ENCODE data around the gene NHSL1.
A peak's percentile ranks its signal among the peaks of the same experiment; 100 is the strongest.

The NHSL1 gene

DNA sequence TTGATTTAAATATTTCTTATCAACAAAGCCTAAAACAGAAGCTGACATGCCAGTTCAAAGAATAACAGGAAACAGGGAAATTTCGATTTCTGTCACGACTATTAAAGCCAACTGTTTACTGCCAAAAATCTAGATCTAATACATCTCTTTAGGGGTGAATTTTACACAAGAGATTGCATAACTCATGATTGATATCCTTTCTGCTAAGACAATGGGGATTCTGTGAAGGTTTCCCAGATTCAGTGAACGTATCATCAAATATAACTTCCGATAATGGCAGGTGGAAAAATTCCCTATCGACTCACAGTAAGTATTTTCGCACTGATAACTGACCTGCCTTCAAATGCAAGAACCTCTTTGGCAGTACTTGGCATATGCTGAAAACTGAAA is 42.9 kb downstream of the NHSL1 start:
- no peak overlapping the region for H3K27ac ChIP-seq (ENCODE audit: low read depth, low read length)

GRCh38 chr6:138455746-138456400 is 43.4 kb downstream of the NHSL1 start:
- TF ChIP-seq EZH2phosphoT487 (IDR thresholded peaks at IDR 0.05; ENCODE audit: borderline replicate concordance, low read length), result no peak
- TF ChIP-seq, protein P1, sequence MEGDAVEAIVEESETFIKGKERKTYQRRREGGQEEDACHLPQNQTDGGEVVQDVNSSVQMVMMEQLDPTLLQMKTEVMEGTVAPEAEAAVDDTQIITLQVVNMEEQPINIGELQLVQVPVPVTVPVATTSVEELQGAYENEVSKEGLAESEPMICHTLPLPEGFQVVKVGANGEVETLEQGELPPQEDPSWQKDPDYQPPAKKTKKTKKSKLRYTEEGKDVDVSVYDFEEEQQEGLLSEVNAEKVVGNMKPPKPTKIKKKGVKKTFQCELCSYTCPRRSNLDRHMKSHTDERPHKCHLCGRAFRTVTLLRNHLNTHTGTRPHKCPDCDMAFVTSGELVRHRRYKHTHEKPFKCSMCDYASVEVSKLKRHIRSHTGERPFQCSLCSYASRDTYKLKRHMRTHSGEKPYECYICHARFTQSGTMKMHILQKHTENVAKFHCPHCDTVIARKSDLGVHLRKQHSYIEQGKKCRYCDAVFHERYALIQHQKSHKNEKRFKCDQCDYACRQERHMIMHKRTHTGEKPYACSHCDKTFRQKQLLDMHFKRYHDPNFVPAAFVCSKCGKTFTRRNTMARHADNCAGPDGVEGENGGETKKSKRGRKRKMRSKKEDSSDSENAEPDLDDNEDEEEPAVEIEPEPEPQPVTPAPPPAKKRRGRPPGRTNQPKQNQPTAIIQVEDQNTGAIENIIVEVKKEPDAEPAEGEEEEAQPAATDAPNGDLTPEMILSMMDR (IDR thresholded peaks at IDR 0.05; ENCODE audit: low read depth, low read length, poor library complexity, severe bottlenecking), result no peak
- Histone ChIP-seq H3K4me2 (ENCODE audit: low read length) (peak overlapping the region; percentile 52), H3K79me2 (ENCODE audit: control insufficient read depth, low read length) (no peaks in the 10 kb centered on the region), H3K36me3 (ENCODE audit: control insufficient read depth, low read length) (no peaks in the 10 kb centered on the region), H3F3A (ENCODE audit: control insufficient read depth, insufficient read depth) (peaks cover 4% of the 10 kb centered on the region; the same call in 1 of the 2 replicates), H3K27ac (ENCODE audit: low read depth, low read length) (0 out of 2 replicates have a peak overlapping the region, but pooled peaks have one; percentile 15), H3K9me3 (ENCODE audit: control insufficient read depth, insufficient read depth, low read length) (no peaks in the 10 kb centered on the region), H3K4me1 (ENCODE audit: control insufficient read depth, low read length) (peaks cover 25% of the 10 kb centered on the region), H3K9me2 (replicated peaks; ENCODE audit: control insufficient read depth, low read length) (no peaks in the 10 kb centered on the region), H4K20me1 (ENCODE audit: control insufficient read depth, insufficient read depth, low read depth, low read length) (no peaks in the 10 kb centered on the region), H3K27me3 (ENCODE audit: control insufficient read depth, low read length) (no peaks in the 10 kb centered on the region), H3K4me3 (ENCODE audit: low read length) (peak overlapping the region; percentile 37)

More for the DNA sequence above, 42.9 kb downstream of the NHSL1 start:
- Histone ChIP-seq H3K36me3 (ENCODE audit: control insufficient read depth, low read length) (no peaks in the 10 kb centered on the region), H3K4me1 (ENCODE audit: control insufficient read depth, low read length) (peaks cover 25% of the 10 kb centered on the region), H3K9me3 (ENCODE audit: control insufficient read depth, insufficient read depth, low read length) (no peaks in the 10 kb centered on the region), H3K79me2 (ENCODE audit: control insufficient read depth, low read length) (no peaks in the 10 kb centered on the region), H3K4me2 (ENCODE audit: low read length) (peak overlapping the region; percentile 52), H3K4me3 (ENCODE audit: low read length) (peak overlapping the region; percentile 37; the same call in 1 of the 2 replicates), H3K9me2 (replicated peaks; ENCODE audit: control insufficient read depth, low read length) (no peaks in the 10 kb centered on the region), H3K27me3 (ENCODE audit: control insufficient read depth, low read length) (no peaks in the 10 kb centered on the region), H4K20me1 (ENCODE audit: control insufficient read depth, insufficient read depth, low read depth, low read length) (no peaks in the 10 kb centered on the region), H3F3A (ENCODE audit: control insufficient read depth, insufficient read depth) (peaks cover 4% of the 10 kb centered on the region; the same call in 1 of the 2 replicates)
- no peak for TF ChIP-seq EZH2phosphoT487 (IDR thresholded peaks at IDR 0.05; ENCODE audit: borderline replicate concordance, low read length)
- TF ChIP-seq, protein P1 (IDR thresholded peaks at IDR 0.05; ENCODE audit: low read depth, low read length, poor library complexity, severe bottlenecking), result no peak

- no peaks in the 10 kb centered on the region for H3K36me3 ChIP-seq (ENCODE audit: control insufficient read depth, low read length)
- H3F3A ChIP-seq (ENCODE audit: control insufficient read depth, insufficient read depth), result peaks cover 4% of the 10 kb centered on the region; the same call in 1 of the 2 replicates
- H3K9me3 ChIP-seq (ENCODE audit: control insufficient read depth, insufficient read depth, low read length), result no peaks in the 10 kb centered on the region
- H3K27me3 ChIP-seq (ENCODE audit: control insufficient read depth, low read length), result no peaks in the 10 kb centered on the region
- H3K4me3 ChIP-seq (ENCODE audit: low read length), result no peak overlapping the region
- no peak overlapping the region for H3K27ac ChIP-seq (ENCODE audit: low read depth, low read length)
- peaks cover 28% of the 10 kb centered on the region for H3K4me1 ChIP-seq (ENCODE audit: control insufficient read depth, low read length)
- TF ChIP-seq, protein P1 (IDR thresholded peaks at IDR 0.05; ENCODE audit: low read depth, low read length, poor library complexity, severe bottlenecking), result no peak
- no peak for TF ChIP-seq EZH2phosphoT487 (IDR thresholded peaks at IDR 0.05; ENCODE audit: borderline replicate concordance, low read length)
- H4K20me1 ChIP-seq (ENCODE audit: control insufficient read depth, insufficient read depth, low read depth, low read length), result no peaks in the 10 kb centered on the region
- H3K4me2 ChIP-seq (ENCODE audit: low read length), result peak overlapping the region; percentile 52
- no peaks in the 10 kb centered on the region for H3K9me2 ChIP-seq (replicated peaks; ENCODE audit: control insufficient read depth, low read length)
- no peaks in the 10 kb centered on the region for H3K79me2 ChIP-seq (ENCODE audit: control insufficient read depth, low read length)
These were observed 44.1 kb downstream of the NHSL1 start for GRCh38 chr6:138454981-138455706.
